H1 (cell line): ENCODE data around the gene PRR33. TPM values are rescaled to one million over a fixed set of nuclear protein-coding genes. Genes with fewer than 3 reads are reported as not detected.
A peak's percentile ranks its signal among the peaks of the same experiment; 100 is the strongest.

Experiments used
- CTCF ChIA-PET: fragments of 300-600 bp; sonication (Branson Sonifier 250); formaldehyde crosslinking; loops from one replicate; lab custom pipeline; 2021; ENCODE audit not compliant: partially characterized antibody; lab: Charles Lee
- POLR2A ChIA-PET: fragments of 300-600 bp; sonication (Branson Sonifier 250); formaldehyde crosslinking; loops from one replicate; lab custom pipeline; 2021; ENCODE audit warnings: inconsistent platforms; ENCODE audit not compliant: partially characterized antibody; lab: Charles Lee
- DNase-seq, 2 experiments: peaks; one replicate each; pipeline versions ENCODE4 v3.0.0 to v3.0.0-alpha.2; 2010 to 2022; ENCODE audit warnings: low spot score in 2 of 2, low read depth in 1 of 2, mixed read lengths in 1 of 2
- FAIRE-seq: peaks from 2 replicates; lab custom pipeline; 2011; peaks lifted over from hg19 to GRCh38; lab: Jason Lieb, UNC
- H2AFZ ChIP-seq: 2 replicates; pipeline ENCODE4 v1.8.1; 2012; ENCODE audit warnings: low read length, inconsistent platforms
- H2AK5ac ChIP-seq: 2 replicates; pipeline ENCODE4 v1.6.1; 2013; ENCODE audit warnings: low read depth, low read length
- H2BK120ac ChIP-seq: replicated peaks from 2 replicates; pipeline ENCODE3; 2013; ENCODE audit warnings: low read depth, low read length, inconsistent platforms
- H2BK12ac ChIP-seq: 2 replicates; pipeline ENCODE4 v1.6.1; 2013; ENCODE audit warnings: low read depth, low read length
- H2BK15ac ChIP-seq: 2 replicates; pipeline ENCODE4 v1.6.1; 2013; ENCODE audit warnings: low read length
- H2BK20ac ChIP-seq: 2 replicates; pipeline ENCODE4 v1.6.1; 2013; ENCODE audit warnings: low read length
- H2BK5ac ChIP-seq: 2 replicates; pipeline ENCODE4 v1.6.1; 2013; ENCODE audit warnings: low read depth, low read length
- H3K14ac ChIP-seq: 2 replicates; pipeline ENCODE4 v1.6.1; 2013; ENCODE audit warnings: inconsistent platforms; ENCODE audit not compliant: insufficient read length
- H3K18ac ChIP-seq: 2 replicates; pipeline ENCODE4 v1.6.1; 2013; ENCODE audit warnings: low read length; ENCODE audit errors: extremely low read depth
- H3K23ac ChIP-seq: 2 replicates; pipeline ENCODE4 v1.6.1; 2013; ENCODE audit warnings: inconsistent platforms; ENCODE audit not compliant: insufficient read length
- H3K23me2 ChIP-seq: 2 replicates; pipeline ENCODE4 v1.6.1; 2013; ENCODE audit warnings: low read depth, low read length
- H3K27ac ChIP-seq: 2 replicates; pipeline ENCODE4 v1.6.1; 2011; ENCODE audit warnings: low read depth, low read length, inconsistent platforms
- H3K27me3 ChIP-seq, 4 experiments: replicated peaks in 1 of 4; 1 replicate in 1 of 4; 2 replicates in 3 of 4; pipeline versions ENCODE4 v1.6.1 to v1.8.1; 2011 to 2013; ENCODE audit warnings: low read length in 3 of 4, mild to moderate bottlenecking in 3 of 4, inconsistent platforms in 2 of 4, mixed read lengths in 2 of 4, moderate library complexity in 1 of 4; ENCODE audit not compliant: control insufficient read depth in 3 of 4, insufficient read depth in 3 of 4; ENCODE audit errors: extremely low read depth in 1 of 4
- H3K36me3 ChIP-seq, 4 experiments: 2 replicates each; pipeline versions ENCODE4 v1.6.1 to v1.8.1; 2011 to 2013; ENCODE audit warnings: mild to moderate bottlenecking in 4 of 4, low read length in 3 of 4, moderate library complexity in 2 of 4, control low read depth in 1 of 4, inconsistent platforms in 1 of 4; ENCODE audit not compliant: insufficient read depth in 4 of 4, control insufficient read depth in 2 of 4
- H3K4ac ChIP-seq: replicated peaks from 2 replicates; pipeline ENCODE3; 2013; ENCODE audit warnings: low read length, low read depth, mixed read lengths, inconsistent platforms; ENCODE audit not compliant: insufficient read length
- H3K4me1 ChIP-seq, 4 experiments: replicated peaks in 1 of 4; 1 replicate in 1 of 4; 2 replicates in 3 of 4; pipeline versions ENCODE4 v1.6.1 to v1.8.1; 2011 to 2013; ENCODE audit warnings: low read length in 3 of 4, inconsistent platforms in 2 of 4, mixed read lengths in 1 of 4; ENCODE audit not compliant: insufficient read depth in 4 of 4, control insufficient read depth in 3 of 4
- H3K4me2 ChIP-seq, 2 experiments: 2 replicates each; pipeline versions ENCODE4 v1.6.1 to v1.8.1; 2011 to 2013; ENCODE audit warnings: low read depth in 2 of 2, low read length in 2 of 2, control low read depth in 1 of 2, inconsistent platforms in 1 of 2, mild to moderate bottlenecking in 1 of 2; ENCODE audit not compliant: insufficient read depth in 1 of 2
- H3K4me3 ChIP-seq, 4 experiments: fragments of 200-600, 300-600 bp in 1 of 4; sonication (generic), shearing (Covaris generic), sonication (Bioruptor Twin) in 1 of 4; 2 replicates each; pipeline versions ENCODE4 v1.5.1 to v1.8.1; 2011 to 2016; ENCODE audit warnings: low read length in 4 of 4, low read depth in 3 of 4, control low read depth in 2 of 4, inconsistent platforms in 2 of 4, mild to moderate bottlenecking in 2 of 4, mixed read lengths in 1 of 4, moderate library complexity in 1 of 4; ENCODE audit not compliant: insufficient read depth in 2 of 4; ENCODE audit errors: extremely low read depth in 1 of 4
- H3K56ac ChIP-seq: replicated peaks from 2 replicates; pipeline ENCODE3; 2013; ENCODE audit warnings: low read depth, mild to moderate bottlenecking, mixed read lengths, low read length, inconsistent platforms; ENCODE audit not compliant: insufficient read length
- H3K79me1 ChIP-seq: 2 replicates; pipeline ENCODE4 v1.6.1; 2013; ENCODE audit warnings: low read depth, low read length, control low read depth
- H3K79me2 ChIP-seq, 2 experiments: 2 replicates each; pipeline versions ENCODE4 v1.6.1 to v1.8.1; 2012 to 2013; ENCODE audit warnings: low read length in 2 of 2, mild to moderate bottlenecking in 2 of 2, inconsistent platforms in 1 of 2; ENCODE audit not compliant: insufficient read depth in 2 of 2, control insufficient read depth in 1 of 2
- H3K9ac ChIP-seq, 4 experiments: replicated peaks in 1 of 4; 1 replicate in 1 of 4; 2 replicates in 3 of 4; pipeline versions ENCODE4 v1.6.1 to v1.8.1; 2011 to 2013; ENCODE audit warnings: low read depth in 3 of 4, low read length in 3 of 4, control low read depth in 2 of 4, mild to moderate bottlenecking in 2 of 4, moderate library complexity in 2 of 4, inconsistent platforms in 1 of 4; ENCODE audit errors: extremely low read depth in 1 of 4
- H3K9me3 ChIP-seq, 2 experiments: 2 replicates each; pipeline versions ENCODE4 v1.6.1 to v1.8.1; 2012 to 2013; ENCODE audit warnings: mild to moderate bottlenecking in 2 of 2, moderate library complexity in 2 of 2, control low read depth in 1 of 2, inconsistent platforms in 1 of 2, low read depth in 1 of 2, low read length in 1 of 2, mixed read lengths in 1 of 2; ENCODE audit not compliant: insufficient read depth in 2 of 2
- H4K20me1 ChIP-seq, 2 experiments: replicated peaks in 1 of 2; 2 replicates each; pipeline versions ENCODE3 to v1.8.1; 2011 to 2013; ENCODE audit warnings: inconsistent platforms in 2 of 2, low read length in 2 of 2, mild to moderate bottlenecking in 1 of 2; ENCODE audit not compliant: insufficient read depth in 2 of 2, control insufficient read depth in 1 of 2
- H4K5ac ChIP-seq: 2 replicates; pipeline ENCODE4 v1.6.1; 2013; ENCODE audit warnings: low read length, low read depth, mixed read lengths, inconsistent platforms; ENCODE audit not compliant: insufficient read length
- H4K8ac ChIP-seq: 2 replicates; pipeline ENCODE4 v1.8.0; 2013; ENCODE audit warnings: mild to moderate bottlenecking, moderate library complexity, low read length, inconsistent platforms; ENCODE audit not compliant: insufficient read depth; ENCODE audit errors: extremely low read depth
- H4K91ac ChIP-seq: replicated peaks from 2 replicates; pipeline ENCODE3; 2013; ENCODE audit warnings: low read length, mixed read lengths, inconsistent platforms; ENCODE audit not compliant: insufficient read length
- BCL11A ChIP-seq, 2 experiments: IDR thresholded peaks; one replicate each; pipeline ENCODE4 v1.6.1; 2011; ENCODE audit warnings: low read depth in 2 of 2, low read length in 2 of 2, mild to moderate bottlenecking in 2 of 2
- CBX5 ChIP-seq: fragments of 300-800, 300-1000 bp; sonication (generic); IDR thresholded peaks from 2 replicates; pipeline ENCODE4 v1.7.1; 2016; ENCODE audit warnings: antibody characterized with exemption, low read length, low read depth
- CTBP2 ChIP-seq: IDR thresholded peaks from 2 replicates; pipeline ENCODE4 v1.7.0; 2011; ENCODE audit warnings: borderline replicate concordance, mild to moderate bottlenecking, moderate library complexity, mixed read lengths, low read length; ENCODE audit not compliant: insufficient read depth, insufficient read length
- KDM4A ChIP-seq: IDR thresholded peaks from one replicate; pipeline ENCODE4 v1.7.1; 2012; ENCODE audit warnings: low read depth, mild to moderate bottlenecking, moderate library complexity, low read length, inconsistent platforms; ENCODE audit not compliant: severe bottlenecking
- KDM5A ChIP-seq: fragments of 200-600 bp; IDR thresholded peaks from 2 replicates; pipeline ENCODE4 v1.7.1; 2012; ENCODE audit warnings: mild to moderate bottlenecking, low read length, inconsistent platforms, mixed read lengths
- MAFK ChIP-seq: IDR thresholded peaks from 2 replicates; pipeline ENCODE4 v1.6.1; 2012; ENCODE audit warnings: low read depth, mild to moderate bottlenecking, improper control_type of control experiment, low read length
- NANOG ChIP-seq: IDR thresholded peaks from 2 replicates; pipeline ENCODE4 v1.6.1; 2011; ENCODE audit warnings: low read length, low read depth, mild to moderate bottlenecking, inconsistent platforms; ENCODE audit not compliant: insufficient read depth, poor library complexity, severe bottlenecking
- SUZ12 ChIP-seq: fragments of 200-600 bp; sonication (generic); IDR thresholded peaks from 2 replicates; pipeline ENCODE4 v1.6.1; 2012; ENCODE audit warnings: mild to moderate bottlenecking, inconsistent platforms, low read length, moderate library complexity, mixed read lengths
- WGBS, 2 experiments: shearing (Covaris generic) in 1 of 2; methylation state at CpG; one replicate each; pipeline versions ENCODE4 v1.1.6 to v1.1.7; 2013 to 2015; ENCODE audit warnings: low lambda C conversion rate in 2 of 2, mixed read lengths in 2 of 2, inconsistent platforms in 1 of 2, low coverage in 1 of 2, missing lambda C conversion rate in 1 of 2; ENCODE audit not compliant: insufficient replicate concordance in 2 of 2, insufficient coverage in 1 of 2, insufficient read length in 1 of 2; ENCODE audit errors: extremely low coverage in 1 of 2, missing lambda C conversion rate in 1 of 2; 5-methylcytosine and 5-hydroxymethylcytosine counted together
- polyA plus RNA-seq, 7 experiments: library from polyadenylated mRNA; depleted of rRNA in 3 of 7; stranded (reverse) in 5 of 7; unstranded in 2 of 7; fragments of >200 nt in 5 of 7; fragments of 200-250 nt in 2 of 7; gene quantifications; 1 replicate in 5 of 7; 2 replicates in 1 of 7; 4 replicates in 1 of 7; pipeline versions ENCODE4 v1.2.1 to v1.2.3, GENCODE V29; 2011 to 2013; ENCODE audit warnings: missing spikeins in 2 of 7, mixed read lengths in 2 of 7
- total RNA-seq: library from RNA; stranded (reverse); fragmentation: NEBNext Ultra II Directional; extraction: Animal tissue kit (Norgen Biotek cat#: 25700); gene quantifications from 2 replicates; pipeline ENCODE4 v1.2.1, GENCODE V29; 2021

PRR33 gene
- total and polyA plus RNA-seq, 2 of the 8 experiments (the other 6 are each of a cell fraction or from before 2014, with no cell fraction given) = 0.02 TPM; not detected in 1

DNA sequence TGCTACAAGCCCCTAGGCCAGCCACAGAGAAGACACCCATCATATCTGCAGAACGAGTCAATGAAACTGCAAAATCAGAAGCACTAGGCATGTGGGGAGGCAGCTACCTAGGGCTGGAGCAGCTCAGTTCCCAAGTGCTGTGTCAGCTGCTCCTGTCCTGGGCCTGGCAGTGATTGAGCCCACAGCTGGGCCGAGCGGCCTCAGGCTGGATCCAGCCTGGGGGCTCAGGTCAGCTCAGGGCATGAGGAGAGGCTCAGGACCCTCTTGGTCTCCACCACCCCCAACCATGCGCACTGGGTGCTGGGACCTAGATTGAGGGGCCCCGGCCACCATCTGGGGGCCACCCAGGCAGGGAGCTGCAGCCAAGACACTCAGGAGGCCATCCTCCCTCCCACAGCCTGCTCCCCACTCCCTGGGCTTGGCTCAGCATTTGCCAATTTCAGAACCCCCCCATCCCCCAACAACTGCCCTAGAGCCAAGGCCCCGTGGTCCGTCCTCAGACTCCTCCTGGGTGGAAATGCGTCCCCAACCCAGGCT is 25.4 kb upstream of the PRR33 start:
- H3K18ac ChIP-seq = no peak overlapping the region
- H3K4me2 ChIP-seq = no peak overlapping the region
- peaks cover 0 to 3% (median 3%) of the 10 kb centered on the region in 4 experiments; a peak in 4 of 7 replicates for H3K4me1 ChIP-seq
- H2AK5ac ChIP-seq = no peak overlapping the region
- no peak overlapping the region for H2BK20ac ChIP-seq
- DNase-seq (no peak), FAIRE-seq (no peak)
- no peak overlapping the region for H2AFZ ChIP-seq
- H2BK120ac ChIP-seq = no peak overlapping the region
- H3K23ac ChIP-seq = no peak overlapping the region
- no peak overlapping the region for H3K9ac ChIP-seq
- H3K4me3 ChIP-seq = no peak overlapping the region
- WGBS, 2 experiments = 100% methylated on average over 4 of the region's 8 CpGs; no CpG with 5 or more reads in 1 of the 2 experiments
- no peak overlapping the region for H2BK15ac ChIP-seq
- H2BK5ac ChIP-seq = no peak overlapping the region
- no peak overlapping the region for H3K14ac ChIP-seq
- no peak overlapping the region for H3K56ac ChIP-seq
- H3K27ac ChIP-seq = no peak overlapping the region
- H2BK12ac ChIP-seq = no peak overlapping the region
- no peak overlapping the region for H4K5ac ChIP-seq
- peaks cover 5% of the 10 kb centered on the region; the same call in 1 of the 2 replicates for H3K23me2 ChIP-seq
- no peaks in the 10 kb centered on the region for H3K27me3 ChIP-seq
- H3K36me3 ChIP-seq = no peaks in the 10 kb centered on the region
- no peak overlapping the region for H4K91ac ChIP-seq
- ChIA-PET POLR2A (interaction anchor here (0.9 kb wide), 1 partner anchor 33 kb away, joined by 3 read pairs; no protein-coding TSS in a partner anchor), CTCF (interaction anchor here (0.7 to 4.4 kb wide), 34 partner anchors 10 to 267 kb away, joined by 3 to 47 read pairs (median 4); partner anchors contain the start of genes PRR33 and SYT8)
- peaks cover 0 to 2% of the 10 kb centered on the region in 2 experiments for H4K20me1 ChIP-seq
- no peak for TF ChIP-seq MAFK
- no peak for TF ChIP-seq KDM5A
- TF ChIP-seq CTBP2 = no peak
- no peak for TF ChIP-seq BCL11A (IDR thresholded peaks at IDR 0.05; ENCODE audit: low read depth in 2 of 2, low read length in 2 of 2)
- TF ChIP-seq CBX5 = no peak
- TF ChIP-seq NANOG = no peak
- no peak for TF ChIP-seq SUZ12
- no peak for TF ChIP-seq KDM4A
- H3K9me3 ChIP-seq = no peaks in the 10 kb centered on the region
- H3K4ac ChIP-seq = no peak overlapping the region
- no peaks in the 10 kb centered on the region for H3K79me2 ChIP-seq
- peak overlapping the region; percentile 74 for H4K8ac ChIP-seq
- no peaks in the 10 kb centered on the region for H3K79me1 ChIP-seq
